MCF 10A (cell line): ENCODE results near the gene PDE3A. TPM values are rescaled to one million over a fixed set of nuclear protein-coding genes. Genes with fewer than 3 reads are reported as not detected.
A peak's percentile ranks its signal among the peaks of the same experiment; 100 is the strongest.
"Not testable (repeated sequence)": the region's sequence is repeated elsewhere in the genome, so short reads cannot be mapped to it uniquely, and the experiment has no call there.

Experiments used
- BruUV-seq: library from RNA; stranded (reverse); fragments of 400-500 nt; replicated peaks from 2 replicates; lab custom pipeline; 2021; lab: Mats Ljungman, UMichigan
- CTCF ChIA-PET: fragments of 300-600 bp; sonication (Branson Sonifier 250); formaldehyde crosslinking; extraction: SDS; loops from one replicate; lab custom pipeline; 2021; ENCODE audit warnings: antibody characterized with exemption, inconsistent platforms; lab: Yijun Ruan, JAX
- POLR2A ChIA-PET: fragments of 300-600, 350-650 bp; sonication (Branson Sonifier 250); formaldehyde crosslinking; extraction: SDS; loops from one replicate; lab custom pipeline; 2020; ENCODE audit warnings: antibody characterized with exemption, inconsistent platforms; lab: Yijun Ruan, JAX
- DNase-seq: peaks from one replicate; pipeline ENCODE4 v3.0.0-alpha.2; 2018; ENCODE audit not compliant: unreplicated experiment
- H3K27ac Mint-ChIP-seq: one replicate; pipeline ENCODE4 v1.8.0; 2022; ENCODE audit warnings: mild to moderate bottlenecking, low read depth, mixed read lengths; ENCODE audit not compliant: unreplicated experiment
- H3K27me3 Mint-ChIP-seq: one replicate; pipeline ENCODE4 v1.8.0; 2022; ENCODE audit warnings: mixed read lengths; ENCODE audit not compliant: insufficient read depth, unreplicated experiment
- H3K36me3 Mint-ChIP-seq: one replicate; pipeline ENCODE4 v1.8.0; 2022; ENCODE audit warnings: mild to moderate bottlenecking, moderate library complexity, mixed read lengths; ENCODE audit not compliant: insufficient read depth, unreplicated experiment
- H3K4me1 Mint-ChIP-seq: one replicate; pipeline ENCODE4 v1.8.0; 2022; ENCODE audit warnings: mixed read lengths; ENCODE audit not compliant: insufficient read depth, unreplicated experiment
- H3K4me3 Mint-ChIP-seq: one replicate; pipeline ENCODE4 v1.8.0; 2022; ENCODE audit warnings: mild to moderate bottlenecking, moderate library complexity, mixed read lengths; ENCODE audit not compliant: unreplicated experiment
- H3K9me3 Mint-ChIP-seq: one replicate; pipeline ENCODE4 v1.8.0; 2022; ENCODE audit warnings: mixed read lengths; ENCODE audit not compliant: unreplicated experiment
- intact Hi-C: fragments of 100-400 bp; cut with micrococcal nuclease; formaldehyde crosslinking; loops from 2 replicates; pipeline ENCODE4 v1.14.1; 2022
- total RNA-seq: library from RNA; stranded (reverse); gene quantifications from 2 replicates; pipeline ENCODE4 v1.2.3, GENCODE V29; 2022
- TF ChIP-seq, protein P1 (sequence below): fragments of 200-600 bp; IDR thresholded peaks from one replicate; pipeline ENCODE4 v1.8.0; 2022; ENCODE audit warnings: antibody characterized with exemption, mild to moderate bottlenecking; ENCODE audit not compliant: unreplicated experiment

Gene PDE3A
- total RNA-seq, 1 experiment from 2014 or later = not detected

- TF ChIP-seq, protein P1, sequence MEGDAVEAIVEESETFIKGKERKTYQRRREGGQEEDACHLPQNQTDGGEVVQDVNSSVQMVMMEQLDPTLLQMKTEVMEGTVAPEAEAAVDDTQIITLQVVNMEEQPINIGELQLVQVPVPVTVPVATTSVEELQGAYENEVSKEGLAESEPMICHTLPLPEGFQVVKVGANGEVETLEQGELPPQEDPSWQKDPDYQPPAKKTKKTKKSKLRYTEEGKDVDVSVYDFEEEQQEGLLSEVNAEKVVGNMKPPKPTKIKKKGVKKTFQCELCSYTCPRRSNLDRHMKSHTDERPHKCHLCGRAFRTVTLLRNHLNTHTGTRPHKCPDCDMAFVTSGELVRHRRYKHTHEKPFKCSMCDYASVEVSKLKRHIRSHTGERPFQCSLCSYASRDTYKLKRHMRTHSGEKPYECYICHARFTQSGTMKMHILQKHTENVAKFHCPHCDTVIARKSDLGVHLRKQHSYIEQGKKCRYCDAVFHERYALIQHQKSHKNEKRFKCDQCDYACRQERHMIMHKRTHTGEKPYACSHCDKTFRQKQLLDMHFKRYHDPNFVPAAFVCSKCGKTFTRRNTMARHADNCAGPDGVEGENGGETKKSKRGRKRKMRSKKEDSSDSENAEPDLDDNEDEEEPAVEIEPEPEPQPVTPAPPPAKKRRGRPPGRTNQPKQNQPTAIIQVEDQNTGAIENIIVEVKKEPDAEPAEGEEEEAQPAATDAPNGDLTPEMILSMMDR = no peak
- Mint-ChIP-seq H3K9me3 (no peaks in the 10 kb centered on the region), H3K36me3 (no peaks in the 10 kb centered on the region), H3K27me3 (peaks cover 47% of the 10 kb centered on the region), H3K27ac (no peak overlapping the region), H3K4me1 (no peaks in the 10 kb centered on the region), H3K4me3 (no peak overlapping the region)
- peak; percentile 22 for DNase-seq
- ChIA-PET CTCF (interaction anchor here (0.6 to 1.3 kb wide), 2 partner anchors 85 to 160 kb away, joined by 3 read pairs; no protein-coding TSS in a partner anchor), POLR2A (no interaction called here)
- no TSS peak for BruUV-seq
- intact Hi-C loops = loop anchor here (10.0 kb wide), 1 partner anchor 423 kb away; no protein-coding TSS in a partner anchor
These were observed 179.7 kb downstream of the PDE3A start for GRCh38 chr12:20547816-20548575.

DNA sequence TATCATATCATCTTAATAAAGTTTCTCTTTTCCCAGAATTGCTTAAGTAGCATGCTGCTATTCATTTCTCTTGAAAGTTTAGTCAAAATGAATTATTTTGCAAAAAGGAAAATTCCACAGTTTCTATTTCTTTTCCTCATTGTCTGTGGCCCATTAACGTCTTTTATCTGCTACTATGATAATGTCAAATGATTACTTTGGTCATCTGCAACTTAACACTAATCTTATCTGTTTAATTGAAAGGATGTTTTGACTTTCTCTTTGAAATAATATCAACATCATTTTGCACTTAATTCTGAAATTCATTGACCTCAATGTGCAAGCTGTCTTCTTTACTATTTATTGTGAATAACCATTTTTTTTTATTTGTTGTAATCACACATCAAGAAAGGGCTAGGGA lies 180.3 kb downstream of the PDE3A start:
- no peak overlapping the region for H3K27ac Mint-ChIP-seq
- H3K36me3 Mint-ChIP-seq = no peaks in the 10 kb centered on the region

DNA sequence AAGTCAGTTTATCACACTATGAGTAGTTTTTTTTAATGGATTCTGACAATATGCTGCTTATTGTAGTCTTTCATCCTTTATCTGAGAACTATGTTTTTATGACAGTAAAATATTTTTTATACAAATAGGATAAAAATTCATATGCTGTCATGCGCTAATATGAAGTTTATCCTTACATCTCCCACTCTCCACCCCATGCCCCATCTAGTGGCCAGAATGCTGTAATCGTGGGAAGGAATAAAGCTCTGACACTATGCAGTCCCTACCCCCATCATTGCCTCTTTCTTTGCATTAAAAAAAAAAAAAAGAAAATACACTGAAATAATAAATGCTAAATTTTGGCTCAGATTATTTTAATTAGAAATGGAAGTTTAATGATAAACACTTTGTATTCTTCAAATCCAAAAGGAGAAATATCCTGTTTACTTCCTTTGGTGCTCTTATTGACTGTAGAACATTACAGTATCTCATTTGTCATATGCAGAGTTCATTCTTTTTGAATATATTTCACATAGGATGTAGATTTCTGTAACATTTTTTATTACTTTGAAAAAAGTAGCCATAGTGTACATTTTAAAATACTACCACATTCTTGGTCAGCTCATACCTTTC lies 180.9 kb downstream of the PDE3A start:
- Mint-ChIP-seq H3K27me3 (peaks cover 47% of the 10 kb centered on the region), H3K4me3 (no peak overlapping the region), H3K9me3 (no peaks in the 10 kb centered on the region), H3K36me3 (no peaks in the 10 kb centered on the region), H3K4me1 (no peaks in the 10 kb centered on the region), H3K27ac (no peak overlapping the region)
- TF ChIP-seq, protein P1 = peak; percentile 45
- BruUV-seq = no TSS peak
- peak; percentile 53 for DNase-seq
- ChIA-PET CTCF (interaction anchor here (0.6 to 1.6 kb wide), 3 partner anchors 13 to 159 kb away, joined by 3 to 6 read pairs (median 5); no protein-coding TSS in a partner anchor), POLR2A (no interaction called here)
- intact Hi-C loops = loop anchor here (10.0 kb wide), 1 partner anchor 424 kb away; no protein-coding TSS in a partner anchor

More for the DNA sequence above, 180.3 kb downstream of the PDE3A start:
- DNase-seq = no peak
- Mint-ChIP-seq H3K9me3 (no peaks in the 10 kb centered on the region), H3K4me3 (no peak overlapping the region), H3K27me3 (peaks cover 47% of the 10 kb centered on the region), H3K4me1 (no peaks in the 10 kb centered on the region)
- no TSS peak for BruUV-seq
- TF ChIP-seq, protein P1 = no peak
- ChIA-PET POLR2A (no interaction called here), CTCF (interaction anchor here (0.6 kb wide), 1 partner anchor 159 kb away, joined by 3 read pairs; no protein-coding TSS in a partner anchor)
- intact Hi-C loops = loop anchor here (10.0 kb wide), 1 partner anchor 424 kb away; no protein-coding TSS in a partner anchor

DNA sequence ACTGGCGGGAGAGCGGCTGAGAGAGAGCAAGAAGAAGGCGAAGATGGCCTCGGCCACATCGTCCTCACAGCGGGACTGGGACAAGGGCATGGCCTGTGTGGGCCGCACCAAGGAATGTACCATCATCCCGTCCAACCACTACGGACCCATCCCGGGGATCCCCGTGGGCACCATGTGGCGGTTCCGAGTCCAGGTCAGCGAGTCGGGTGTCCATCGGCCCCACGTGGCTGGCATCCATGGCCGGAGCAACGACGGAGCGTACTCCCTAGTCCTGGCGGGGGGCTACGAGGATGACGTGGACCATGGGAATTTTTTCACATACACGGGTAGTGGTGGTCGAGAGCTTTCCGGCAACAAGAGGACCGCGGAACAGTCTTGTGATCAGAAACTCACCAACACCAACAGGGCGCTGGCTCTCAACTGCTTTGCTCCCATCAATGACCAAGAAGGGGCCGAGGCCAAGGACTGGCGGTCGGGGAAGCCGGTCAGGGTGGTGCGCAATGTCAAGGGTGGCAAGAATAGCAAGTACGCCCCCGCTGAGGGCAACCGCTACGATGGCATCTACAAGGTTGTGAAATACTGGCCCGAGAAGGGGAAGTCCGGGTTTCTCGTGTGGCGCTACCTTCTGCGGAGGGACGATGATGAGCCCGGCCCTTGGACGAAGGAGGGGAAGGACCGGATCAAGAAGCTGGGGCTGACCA lies 183.6 kb downstream of the PDE3A start:
- H3K36me3 Mint-ChIP-seq, POLR2A ChIA-PET, H3K27ac Mint-ChIP-seq, H3K4me3 Mint-ChIP-seq, DNase-seq, H3K4me1 Mint-ChIP-seq, H3K9me3 Mint-ChIP-seq, intact Hi-C loops, BruUV-seq: not testable (repeated sequence)
- peaks cover 29% of the 10 kb centered on the region for H3K27me3 Mint-ChIP-seq
- CTCF ChIA-PET = interaction anchor here (0.6 kb wide), 1 partner anchor 796 kb away, joined by 3 read pairs; no protein-coding TSS in a partner anchor

DNA sequence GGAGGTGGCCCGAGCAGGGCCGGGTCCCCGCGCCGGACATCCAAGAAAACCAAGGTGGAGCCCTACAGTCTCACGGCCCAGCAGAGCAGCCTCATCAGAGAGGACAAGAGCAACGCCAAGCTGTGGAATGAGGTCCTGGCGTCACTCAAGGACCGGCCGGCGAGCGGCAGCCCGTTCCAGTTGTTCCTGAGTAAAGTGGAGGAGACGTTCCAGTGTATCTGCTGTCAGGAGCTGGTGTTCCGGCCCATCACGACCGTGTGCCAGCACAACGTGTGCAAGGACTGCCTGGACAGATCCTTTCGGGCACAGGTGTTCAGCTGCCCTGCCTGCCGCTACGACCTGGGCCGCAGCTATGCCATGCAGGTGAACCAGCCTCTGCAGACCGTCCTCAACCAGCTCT lies 184.2 kb downstream of the PDE3A start:
- CTCF ChIA-PET, H3K4me3 Mint-ChIP-seq, BruUV-seq, H3K9me3 Mint-ChIP-seq, intact Hi-C loops, H3K36me3 Mint-ChIP-seq, H3K27ac Mint-ChIP-seq, POLR2A ChIA-PET, H3K4me1 Mint-ChIP-seq, DNase-seq: not testable (repeated sequence)
- H3K27me3 Mint-ChIP-seq = peaks cover 29% of the 10 kb centered on the region
